ENCODE results near the gene ZZZ3. TPM values are rescaled to one million over a fixed set of nuclear protein-coding genes. Genes with fewer than 3 reads are reported as not detected.
"Not testable (repeated sequence)": the region's sequence is repeated elsewhere in the genome, so short reads cannot be mapped to it uniquely, and the experiment has no call there.

Gene ZZZ3
- total RNA-seq, 1 donor from 2014 or later, result 37.8 TPM

GRCh38 chr1:77658271-77658670 lies 24.2 kb downstream of the ZZZ3 start:
- intact Hi-C loops (cut with micrococcal nuclease), result no loop called here
- Histone ChIP-seq H3K9me3 (replicated peaks) (no peaks in the 10 kb centered on the region), H3K27me3 (ENCODE audit: low read depth) (no peaks in the 10 kb centered on the region), H3K36me3 (no peaks in the 10 kb centered on the region), H3K4me1 (no peaks in the 10 kb centered on the region), H3K27ac (replicated peaks) (no peak overlapping the region), H3K4me3 (no peak overlapping the region)
- no peak for TF ChIP-seq CTCF (IDR thresholded peaks at IDR 0.05; ENCODE audit: borderline replicate concordance)
- DNase-seq, result no peak

- no peaks in the 10 kb centered on the region for H3K27me3 ChIP-seq (ENCODE audit: low read depth)
- peaks cover 13% of the 10 kb centered on the region for H3K9me3 ChIP-seq (replicated peaks)
- H3K4me1 ChIP-seq, result peaks cover 10% of the 10 kb centered on the region
- no peak overlapping the region for H3K27ac ChIP-seq (replicated peaks)
- no peaks in the 10 kb centered on the region for H3K36me3 ChIP-seq
- DNase-seq, result no peak
- H3K4me3 ChIP-seq, result no peak overlapping the region
- intact Hi-C loops (cut with micrococcal nuclease), result no loop called here
- no peak for TF ChIP-seq CTCF (IDR thresholded peaks at IDR 0.05; ENCODE audit: borderline replicate concordance)
Measured at GRCh38 chr1:77655431-77655974, 27.0 kb downstream of the ZZZ3 start.

GRCh38 chr1:77652970-77653516 lies 29.4 kb downstream of the ZZZ3 start:
- Histone ChIP-seq H3K27ac (replicated peaks) (no peak overlapping the region), H3K4me3 (no peak overlapping the region), H3K27me3 (ENCODE audit: low read depth) (no peaks in the 10 kb centered on the region), H3K36me3 (peaks cover 6% of the 10 kb centered on the region), H3K9me3 (replicated peaks) (peaks cover 37% of the 10 kb centered on the region), H3K4me1 (peaks cover 10% of the 10 kb centered on the region)
- no peak for TF ChIP-seq CTCF (IDR thresholded peaks at IDR 0.05; ENCODE audit: borderline replicate concordance)
- no peak for DNase-seq
- intact Hi-C loops (cut with micrococcal nuclease), result no loop called here

- intact Hi-C loops (cut with micrococcal nuclease), result no loop called here
- H3K9me3 ChIP-seq (replicated peaks), result peaks cover 39% of the 10 kb centered on the region
- H3K27ac ChIP-seq (replicated peaks), result no peak overlapping the region
- H3K36me3 ChIP-seq, result peaks cover 6% of the 10 kb centered on the region
- no peak for TF ChIP-seq CTCF (IDR thresholded peaks at IDR 0.05; ENCODE audit: borderline replicate concordance)
- no peaks in the 10 kb centered on the region for H3K27me3 ChIP-seq (ENCODE audit: low read depth)
- H3K4me3 ChIP-seq, result no peak overlapping the region
- no peak for DNase-seq
- peaks cover 10% of the 10 kb centered on the region for H3K4me1 ChIP-seq
Measured at GRCh38 chr1:77652268-77652667, 30.2 kb downstream of the ZZZ3 start.

- DNase-seq, result no peak
- TF ChIP-seq CTCF (IDR thresholded peaks at IDR 0.05; ENCODE audit: borderline replicate concordance), result no peak
- Histone ChIP-seq H3K4me3 (no peak overlapping the region), H3K36me3 (peaks cover 19% of the 10 kb centered on the region), H3K27ac (replicated peaks) (no peak overlapping the region), H3K4me1 (peaks cover 10% of the 10 kb centered on the region), H3K9me3 (replicated peaks) (peaks cover 39% of the 10 kb centered on the region), H3K27me3 (ENCODE audit: low read depth) (no peaks in the 10 kb centered on the region)
- intact Hi-C loops (cut with micrococcal nuclease), result no loop called here
Measured at GRCh38 chr1:77649127-77649526, 33.3 kb downstream of the ZZZ3 start.

- H3K27ac ChIP-seq (replicated peaks); H3K4me3 ChIP-seq; intact Hi-C loops (cut with micrococcal nuclease); H3K4me1 ChIP-seq; DNase-seq; H3K27me3 ChIP-seq (ENCODE audit: low read depth): not testable (repeated sequence)
- Histone ChIP-seq H3K9me3 (replicated peaks) (peaks cover 34% of the 10 kb centered on the region), H3K36me3 (peaks cover 19% of the 10 kb centered on the region)
Measured at GRCh38 chr1:77646224-77646623, 36.2 kb downstream of the ZZZ3 start.

Measured in left ventricle myocardium inferior (tissue), 1 donor.